ENCODE results near the gene OGDH.

The OGDH gene

GRCh38 chr7:44564606-44565005, 41.8 kb upstream of the OGDH start:
- TF ChIP-seq ZNF274 (IDR thresholded peaks at IDR 0.05; ENCODE audit: low read depth, low read length) (no peak), YY1 (IDR thresholded peaks at IDR 0.05; ENCODE audit: insufficient read depth, insufficient read length) (no peak), SUZ12 (IDR thresholded peaks at IDR 0.05; ENCODE audit: extremely low read depth, insufficient read depth, insufficient read length) (no peak)
- H3K36me3 ChIP-seq (ENCODE audit: insufficient read depth, insufficient read length, low read length), result peaks cover 66% of the 10 kb centered on the region
- no peak overlapping the region for H3K4me3 ChIP-seq (ENCODE audit: insufficient read length, low read depth)
- H3K9ac ChIP-seq (ENCODE audit: insufficient read length, low read depth), result no peak overlapping the region
- no peaks in the 10 kb centered on the region for H3K9me3 ChIP-seq (ENCODE audit: insufficient read depth, low read length)
- DNase-seq (ENCODE audit: low read depth, low spot score), result no peak
- H3K27me3 ChIP-seq (ENCODE audit: insufficient read depth, insufficient read length), result no peaks in the 10 kb centered on the region
- peaks cover 4% of the 10 kb centered on the region for H3K4me1 ChIP-seq (ENCODE audit: insufficient read depth, insufficient read length)

- Histone ChIP-seq H3K9ac (ENCODE audit: insufficient read length, low read depth) (no peak overlapping the region), H3K4me3 (ENCODE audit: insufficient read length, low read depth) (no peak overlapping the region), H3K36me3 (ENCODE audit: insufficient read depth, insufficient read length, low read length) (peaks cover 73% of the 10 kb centered on the region), H3K9me3 (ENCODE audit: insufficient read depth, low read length) (no peaks in the 10 kb centered on the region), H3K27me3 (ENCODE audit: insufficient read depth, insufficient read length) (no peaks in the 10 kb centered on the region), H3K4me1 (ENCODE audit: insufficient read depth, insufficient read length) (peaks cover 3% of the 10 kb centered on the region)
- TF ChIP-seq YY1 (IDR thresholded peaks at IDR 0.05; ENCODE audit: insufficient read depth, insufficient read length) (no peak), SUZ12 (IDR thresholded peaks at IDR 0.05; ENCODE audit: extremely low read depth, insufficient read depth, insufficient read length) (no peak), ZNF274 (IDR thresholded peaks at IDR 0.05; ENCODE audit: low read depth, low read length) (no peak)
- DNase-seq (ENCODE audit: low read depth, low spot score), result peak; percentile 69
Observed at GRCh38 chr7:44565097-44565794, 41.2 kb upstream of the OGDH start.

GRCh38 chr7:44565795-44566559, 40.5 kb upstream of the OGDH start:
- Histone ChIP-seq H3K9ac (ENCODE audit: insufficient read length, low read depth) (no peak overlapping the region), H3K4me1 (ENCODE audit: insufficient read depth, insufficient read length) (peaks cover 2% of the 10 kb centered on the region), H3K4me3 (ENCODE audit: insufficient read length, low read depth) (no peak overlapping the region), H3K9me3 (ENCODE audit: insufficient read depth, low read length) (no peaks in the 10 kb centered on the region), H3K36me3 (ENCODE audit: insufficient read depth, insufficient read length, low read length) (peaks cover 79% of the 10 kb centered on the region), H3K27me3 (ENCODE audit: insufficient read depth, insufficient read length) (no peaks in the 10 kb centered on the region)
- no peak for DNase-seq (ENCODE audit: low read depth, low spot score)
- TF ChIP-seq ZNF274 (IDR thresholded peaks at IDR 0.05; ENCODE audit: low read depth, low read length), result no peak
- TF ChIP-seq YY1 (IDR thresholded peaks at IDR 0.05; ENCODE audit: insufficient read depth, insufficient read length), result no peak
- TF ChIP-seq SUZ12 (IDR thresholded peaks at IDR 0.05; ENCODE audit: extremely low read depth, insufficient read depth, insufficient read length), result no peak

DNA sequence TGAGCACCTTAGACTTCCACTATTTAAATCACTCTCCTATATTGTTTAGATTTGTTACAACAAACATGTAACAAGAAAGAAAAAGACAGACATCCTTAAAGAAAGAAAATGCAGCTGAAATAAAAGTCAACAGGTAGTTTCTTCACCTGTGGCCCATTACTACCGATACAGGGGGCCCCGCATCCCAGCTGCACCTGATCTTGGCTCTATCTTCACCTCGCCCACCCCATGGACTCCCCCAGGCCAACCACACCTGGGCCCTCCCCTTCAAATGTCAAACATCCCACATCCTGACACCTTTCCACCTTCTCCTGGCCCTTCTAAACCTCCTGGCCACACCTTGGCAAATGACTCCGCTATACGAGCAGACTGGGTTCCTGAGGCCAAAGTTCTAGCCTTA, 39.7 kb upstream of the OGDH start:
- no peak overlapping the region for H3K9ac ChIP-seq (ENCODE audit: insufficient read length, low read depth)

DNA sequence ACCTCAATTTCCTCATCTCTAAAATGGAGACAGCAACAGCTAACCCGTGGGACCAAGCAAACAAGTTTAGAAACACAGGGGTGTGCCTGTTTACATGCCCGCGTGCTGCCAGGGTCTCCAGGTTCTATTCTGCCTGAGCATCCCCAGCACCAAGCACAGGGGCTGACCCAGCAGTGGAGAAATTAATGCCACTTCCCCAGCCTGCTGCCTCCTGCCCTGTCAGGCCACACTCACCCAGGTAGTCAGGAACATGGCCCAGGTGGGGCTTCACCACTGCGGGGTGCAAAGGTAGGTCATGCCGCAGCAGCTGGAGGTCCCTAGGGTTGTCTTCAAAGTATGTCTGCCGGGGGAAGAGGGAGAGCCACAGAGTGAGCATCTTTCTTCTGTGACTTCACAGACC, 38.5 kb upstream of the OGDH start:
- peaks cover 95% of the 10 kb centered on the region for H3K36me3 ChIP-seq (ENCODE audit: insufficient read depth, insufficient read length, low read length)
- no peak for DNase-seq (ENCODE audit: low read depth, low spot score)

More for the DNA sequence above, 39.7 kb upstream of the OGDH start:
- H3K4me1 ChIP-seq (ENCODE audit: insufficient read depth, insufficient read length), result peaks cover 2% of the 10 kb centered on the region
- no peak overlapping the region for H3K4me3 ChIP-seq (ENCODE audit: insufficient read length, low read depth)
- TF ChIP-seq ZNF274 (IDR thresholded peaks at IDR 0.05; ENCODE audit: low read depth, low read length) (no peak), SUZ12 (IDR thresholded peaks at IDR 0.05; ENCODE audit: extremely low read depth, insufficient read depth, insufficient read length) (no peak), YY1 (IDR thresholded peaks at IDR 0.05; ENCODE audit: insufficient read depth, insufficient read length) (no peak)
- H3K9me3 ChIP-seq (ENCODE audit: insufficient read depth, low read length), result no peaks in the 10 kb centered on the region
- H3K36me3 ChIP-seq (ENCODE audit: insufficient read depth, insufficient read length, low read length), result peaks cover 86% of the 10 kb centered on the region
- H3K27me3 ChIP-seq (ENCODE audit: insufficient read depth, insufficient read length), result no peaks in the 10 kb centered on the region
- no peak for DNase-seq (ENCODE audit: low read depth, low spot score)

GRCh38 chr7:44568771-44569560, 37.5 kb upstream of the OGDH start:
- no peaks in the 10 kb centered on the region for H3K9me3 ChIP-seq (ENCODE audit: insufficient read depth, low read length)
- DNase-seq (ENCODE audit: low read depth, low spot score), result no peak
- H3K27me3 ChIP-seq (ENCODE audit: insufficient read depth, insufficient read length), result no peaks in the 10 kb centered on the region
- H3K4me1 ChIP-seq (ENCODE audit: insufficient read depth, insufficient read length), result peaks cover 5% of the 10 kb centered on the region
- H3K9ac ChIP-seq (ENCODE audit: insufficient read length, low read depth), result no peak overlapping the region
- TF ChIP-seq YY1 (IDR thresholded peaks at IDR 0.05; ENCODE audit: insufficient read depth, insufficient read length) (no peak), ZNF274 (IDR thresholded peaks at IDR 0.05; ENCODE audit: low read depth, low read length) (no peak), SUZ12 (IDR thresholded peaks at IDR 0.05; ENCODE audit: extremely low read depth, insufficient read depth, insufficient read length) (no peak)
- peaks cover 92% of the 10 kb centered on the region for H3K36me3 ChIP-seq (ENCODE audit: insufficient read depth, insufficient read length, low read length)
- H3K4me3 ChIP-seq (ENCODE audit: insufficient read length, low read depth), result no peak overlapping the region

More for the DNA sequence above, 38.5 kb upstream of the OGDH start:
- no peaks in the 10 kb centered on the region for H3K9me3 ChIP-seq (ENCODE audit: insufficient read depth, low read length)
- no peaks in the 10 kb centered on the region for H3K27me3 ChIP-seq (ENCODE audit: insufficient read depth, insufficient read length)
- TF ChIP-seq ZNF274 (IDR thresholded peaks at IDR 0.05; ENCODE audit: low read depth, low read length) (no peak), SUZ12 (IDR thresholded peaks at IDR 0.05; ENCODE audit: extremely low read depth, insufficient read depth, insufficient read length) (no peak), YY1 (IDR thresholded peaks at IDR 0.05; ENCODE audit: insufficient read depth, insufficient read length) (no peak)
- peaks cover 5% of the 10 kb centered on the region for H3K4me1 ChIP-seq (ENCODE audit: insufficient read depth, insufficient read length)
- H3K9ac ChIP-seq (ENCODE audit: insufficient read length, low read depth), result no peak overlapping the region
- no peak overlapping the region for H3K4me3 ChIP-seq (ENCODE audit: insufficient read length, low read depth)

Measured in NT2/D1 (cell line).